Amniotic stem cell (primary cell): ENCODE measurements around the gene MBOAT7.

Experiments used
- DNase-seq: peaks from one replicate; lab custom pipeline; 2025; lab: John Stamatoyannopoulos, UW

Gene MBOAT7

GRCh38 chr19:54162241-54162805 is 27.1 kb downstream of the MBOAT7 start:
- DNase-seq: no peak

- no peak for DNase-seq
Measured at GRCh38 chr19:54160854-54161253, 28.5 kb downstream of the MBOAT7 start.

GRCh38 chr19:54160182-54160811 is 29.1 kb downstream of the MBOAT7 start:
- no peak for DNase-seq

GRCh38 chr19:54159352-54160181 is 29.8 kb downstream of the MBOAT7 start, which contains the start of gene LENG1:
TSS of gene LENG1 (minus strand) at chr19:54159721. CDS start at chr19:54159695, 26 bp downstream.
- DNase-seq: peak; percentile 100

GRCh38 chr19:54158812-54159351 is 30.5 kb downstream of the MBOAT7 start:
- DNase-seq: no peak

GRCh38 chr19:54156953-54157352 is 32.4 kb downstream of the MBOAT7 start:
- DNase-seq: no peak

- no peak for DNase-seq
Measured at GRCh38 chr19:54156490-54156889, 32.9 kb downstream of the MBOAT7 start.

- DNase-seq: no peak
Measured at GRCh38 chr19:54155694-54156093, 33.7 kb downstream of the MBOAT7 start.

- no peak for DNase-seq
Measured at GRCh38 chr19:54154603-54155345, 34.6 kb downstream of the MBOAT7 start.

GRCh38 chr19:54153731-54154326 is 35.6 kb downstream of the MBOAT7 start:
- DNase-seq: no peak

- DNase-seq: no peak
Measured at GRCh38 chr19:54152878-54153524, 36.4 kb downstream of the MBOAT7 start.

GRCh38 chr19:54152267-54152666 is 37.1 kb downstream of the MBOAT7 start:
- no peak for DNase-seq

GRCh38 chr19:54151362-54152035 is 37.9 kb downstream of the MBOAT7 start:
- DNase-seq: no peak

- no peak for DNase-seq
Measured at GRCh38 chr19:54149021-54149812, 40.2 kb downstream of the MBOAT7 start.

GRCh38 chr19:54148158-54148557 is 41.2 kb downstream of the MBOAT7 start:
- no peak for DNase-seq

- no peak for DNase-seq
Measured at GRCh38 chr19:54147676-54148075, 41.7 kb downstream of the MBOAT7 start.

GRCh38 chr19:54145541-54146158 is 43.7 kb downstream of the MBOAT7 start:
- no peak for DNase-seq

GRCh38 chr19:54142166-54142780 is 47.1 kb downstream of the MBOAT7 start:
- no peak for DNase-seq

GRCh38 chr19:54141356-54141755 is 48.0 kb downstream of the MBOAT7 start:
- no peak for DNase-seq
